ENCODE results near the gene RFTN1.

DNA sequence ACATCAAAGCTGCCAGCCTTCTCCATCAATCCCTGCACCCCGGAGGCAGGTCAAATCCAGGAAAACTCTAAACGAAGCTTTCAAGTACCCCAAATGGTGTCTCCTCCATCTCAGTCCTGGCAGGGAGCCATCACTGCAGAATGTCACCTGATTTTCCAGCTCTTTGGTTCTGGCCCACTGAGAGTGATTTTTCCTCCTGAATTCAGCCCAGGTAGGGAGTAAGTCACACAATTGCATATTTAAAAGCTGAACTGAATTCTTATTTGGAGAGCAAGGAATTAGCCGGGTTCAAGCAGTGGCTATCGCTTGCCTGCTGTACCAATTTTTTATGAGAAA is 5.3 kb downstream of the RFTN1 start:
- TF ChIP-seq, protein P1, sequence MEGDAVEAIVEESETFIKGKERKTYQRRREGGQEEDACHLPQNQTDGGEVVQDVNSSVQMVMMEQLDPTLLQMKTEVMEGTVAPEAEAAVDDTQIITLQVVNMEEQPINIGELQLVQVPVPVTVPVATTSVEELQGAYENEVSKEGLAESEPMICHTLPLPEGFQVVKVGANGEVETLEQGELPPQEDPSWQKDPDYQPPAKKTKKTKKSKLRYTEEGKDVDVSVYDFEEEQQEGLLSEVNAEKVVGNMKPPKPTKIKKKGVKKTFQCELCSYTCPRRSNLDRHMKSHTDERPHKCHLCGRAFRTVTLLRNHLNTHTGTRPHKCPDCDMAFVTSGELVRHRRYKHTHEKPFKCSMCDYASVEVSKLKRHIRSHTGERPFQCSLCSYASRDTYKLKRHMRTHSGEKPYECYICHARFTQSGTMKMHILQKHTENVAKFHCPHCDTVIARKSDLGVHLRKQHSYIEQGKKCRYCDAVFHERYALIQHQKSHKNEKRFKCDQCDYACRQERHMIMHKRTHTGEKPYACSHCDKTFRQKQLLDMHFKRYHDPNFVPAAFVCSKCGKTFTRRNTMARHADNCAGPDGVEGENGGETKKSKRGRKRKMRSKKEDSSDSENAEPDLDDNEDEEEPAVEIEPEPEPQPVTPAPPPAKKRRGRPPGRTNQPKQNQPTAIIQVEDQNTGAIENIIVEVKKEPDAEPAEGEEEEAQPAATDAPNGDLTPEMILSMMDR (conservative IDR thresholded peaks at IDR 0.05; ENCODE audit: low read length), result no peak
- no peak for TF ChIP-seq EZH2phosphoT487 (IDR thresholded peaks at IDR 0.05; ENCODE audit: borderline replicate concordance, low read depth, low read length)

All from OCI-LY7 (cell line).